Ishikawa (cell line): ENCODE results near the gene RPUSD1.

ENCODE experiments used
- CREB1 ChIP-seq: IDR thresholded peaks from 2 replicates; pipeline ENCODE4 v1.6.1; 2012; ENCODE audit warnings: low read depth
- EGR1 ChIP-seq: IDR thresholded peaks from 2 replicates; pipeline ENCODE4 v1.6.1; 2012
- MAX ChIP-seq: IDR thresholded peaks from 2 replicates; pipeline ENCODE4 v1.6.1; 2012
- NFIC ChIP-seq: IDR thresholded peaks from 2 replicates; pipeline ENCODE4 v1.6.1; 2012
- RAD21 ChIP-seq: IDR thresholded peaks from 2 replicates; pipeline ENCODE4 v1.6.1; 2012; ENCODE audit warnings: low read depth
- REST ChIP-seq: IDR thresholded peaks from 2 replicates; pipeline ENCODE4 v1.6.1; 2012; ENCODE audit warnings: low read depth, mild to moderate bottlenecking
- TAF1 ChIP-seq: IDR thresholded peaks from 2 replicates; pipeline ENCODE4 v1.6.1; 2012; ENCODE audit warnings: low read depth, mild to moderate bottlenecking
- TEAD4 ChIP-seq: IDR thresholded peaks from 2 replicates; pipeline ENCODE4 v1.6.1; 2012
- USF1 ChIP-seq: IDR thresholded peaks from 2 replicates; pipeline ENCODE4 v1.6.1; 2012

- TF ChIP-seq REST (no peak), CREB1 (no peak), TEAD4 (no peak), RAD21 (no peak), MAX (no peak), NFIC (no peak), USF1 (no peak), EGR1 (no peak), TAF1 (no peak)
Observed at GRCh38 chr16:774086-775001, 13.8 kb downstream of the RPUSD1 start.
